Mesodermal cell (in vitro differentiated cells): Measurements from ENCODE around the gene FXYD4.
"Not testable (repeated sequence)": the region's sequence is repeated elsewhere in the genome, so short reads cannot be mapped to it uniquely, and the experiment has no call there.

Source experiments
- H3K27ac ChIP-seq: 2 replicates; pipeline ENCODE4 v1.7.0; 2013; ENCODE audit warnings: mild to moderate bottlenecking, low read depth, low read length, moderate library complexity; ENCODE audit not compliant: severe bottlenecking
- H3K36me3 ChIP-seq: 2 replicates; pipeline ENCODE4 v1.7.1; 2013; ENCODE audit warnings: mild to moderate bottlenecking, low read length, moderate library complexity; ENCODE audit not compliant: control insufficient read depth, insufficient read depth
- H3K4me1 ChIP-seq: one replicate; pipeline ENCODE4 v1.7.1; 2013; ENCODE audit warnings: mild to moderate bottlenecking, low read length; ENCODE audit not compliant: insufficient read depth, control insufficient read depth, poor library complexity, severe bottlenecking
- H3K4me3 ChIP-seq: 2 replicates; pipeline ENCODE4 v1.7.0; 2013; ENCODE audit warnings: low read length, control low read depth, mild to moderate bottlenecking; ENCODE audit not compliant: insufficient read depth, poor library complexity, severe bottlenecking; ENCODE audit errors: extremely low read depth
- H3K9me3 ChIP-seq: 2 replicates; pipeline ENCODE4 v1.7.1; 2013; ENCODE audit warnings: mild to moderate bottlenecking, low read length, moderate library complexity; ENCODE audit not compliant: control insufficient read depth
- WGBS, 2 experiments: methylation state at CpG; one replicate each; pipeline ENCODE4 v1.1.5; 2013; ENCODE audit warnings: missing lambda C conversion rate in 2 of 2; ENCODE audit not compliant: insufficient coverage in 2 of 2; 5-methylcytosine and 5-hydroxymethylcytosine counted together

The FXYD4 gene

DNA sequence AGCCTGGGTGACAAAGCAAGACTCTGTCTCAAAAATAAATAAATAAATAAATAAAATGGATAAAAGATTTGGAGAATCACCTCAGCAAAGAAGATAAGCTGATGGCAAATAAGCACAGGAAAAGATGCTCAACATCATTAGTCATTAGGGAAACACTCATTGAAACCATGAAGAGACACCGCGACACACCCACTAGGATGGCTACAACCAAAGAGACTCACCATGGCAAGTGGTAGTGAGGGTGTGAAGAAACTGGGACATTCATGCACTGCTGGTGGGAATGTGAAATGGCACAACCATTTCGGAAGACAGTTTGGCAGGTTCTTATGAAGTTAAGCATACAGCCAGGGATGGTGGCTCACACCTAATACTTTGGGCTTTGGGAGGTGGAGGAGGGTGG lies 37.8 kb upstream of the FXYD4 start:
- Histone ChIP-seq H3K4me3 (no peak overlapping the region), H3K27ac (no peak overlapping the region), H3K4me1 (peaks cover 6% of the 10 kb centered on the region), H3K36me3 (no peaks in the 10 kb centered on the region), H3K9me3 (no peaks in the 10 kb centered on the region)
- 100% methylated on average over 1 of the region's 3 CpGs for WGBS, 2 experiments

DNA sequence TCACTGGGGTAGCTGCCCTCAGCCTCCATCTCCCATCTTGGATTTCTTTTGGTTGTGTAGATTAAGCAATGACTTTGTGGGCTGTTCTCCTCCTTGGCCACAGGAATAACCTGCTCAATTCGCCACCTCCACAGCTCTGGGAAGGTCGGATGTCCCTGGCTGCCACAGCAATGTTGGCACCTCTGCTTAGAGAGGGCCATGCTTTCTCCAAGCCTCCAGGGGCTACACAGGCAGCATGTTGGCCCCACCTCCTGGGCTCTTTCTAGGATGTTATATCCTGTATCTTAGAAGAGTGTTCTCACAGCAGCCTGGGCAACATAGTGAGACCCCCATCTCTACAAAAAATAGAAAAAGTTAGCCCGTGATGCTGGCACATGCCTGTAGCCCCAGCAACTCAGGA lies 35.4 kb upstream of the FXYD4 start:
- Histone ChIP-seq H3K27ac (no peak overlapping the region), H3K4me3 (no peak overlapping the region)

DNA sequence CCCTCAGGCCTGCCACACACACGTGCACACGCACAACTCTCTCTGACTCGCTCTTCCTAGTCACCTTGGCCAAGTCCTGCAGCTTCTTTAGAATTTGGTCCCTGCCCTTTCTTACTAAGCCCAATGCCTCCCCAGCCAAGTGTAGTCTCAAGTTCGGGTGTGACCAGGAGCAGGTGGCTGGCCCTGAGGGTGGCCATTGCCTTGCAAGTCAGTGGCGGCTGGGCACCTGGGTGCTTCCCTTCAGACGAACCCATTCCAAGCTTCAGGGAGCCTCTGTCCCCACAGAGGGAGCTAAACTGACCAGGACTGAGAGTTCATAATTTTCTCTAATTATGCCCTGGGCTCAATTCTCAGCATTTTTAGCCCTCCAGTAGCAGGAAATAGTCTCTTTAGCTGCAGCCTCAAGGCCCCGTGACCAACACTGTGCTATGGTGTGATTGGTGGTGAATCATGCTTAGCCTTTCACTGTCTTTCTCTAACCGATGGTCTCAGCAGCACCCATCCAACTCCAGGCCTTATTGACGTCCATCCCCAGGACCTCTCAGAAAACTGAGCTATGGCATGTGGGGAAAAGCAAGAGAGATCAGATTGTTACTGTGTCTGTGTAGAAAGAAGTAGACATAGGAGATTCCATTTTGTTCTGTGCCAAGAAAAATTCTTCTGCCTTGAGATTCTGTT lies 34.7 kb upstream of the FXYD4 start:
- Histone ChIP-seq H3K9me3 (no peaks in the 10 kb centered on the region), H3K27ac (no peak overlapping the region), H3K36me3 (no peaks in the 10 kb centered on the region), H3K4me3 (no peak overlapping the region), H3K4me1 (peaks cover 6% of the 10 kb centered on the region)
- WGBS, 2 experiments: 94 to 95% methylated on average over 6 of the region's 9 CpGs

More for the DNA sequence above, 35.4 kb upstream of the FXYD4 start:
- no peaks in the 10 kb centered on the region for H3K9me3 ChIP-seq
- H3K36me3 ChIP-seq: no peaks in the 10 kb centered on the region
- WGBS, 2 experiments: 75 to 79% methylated on average over 1 to 3 of the region's 3 CpGs
- H3K4me1 ChIP-seq: peaks cover 6% of the 10 kb centered on the region

DNA sequence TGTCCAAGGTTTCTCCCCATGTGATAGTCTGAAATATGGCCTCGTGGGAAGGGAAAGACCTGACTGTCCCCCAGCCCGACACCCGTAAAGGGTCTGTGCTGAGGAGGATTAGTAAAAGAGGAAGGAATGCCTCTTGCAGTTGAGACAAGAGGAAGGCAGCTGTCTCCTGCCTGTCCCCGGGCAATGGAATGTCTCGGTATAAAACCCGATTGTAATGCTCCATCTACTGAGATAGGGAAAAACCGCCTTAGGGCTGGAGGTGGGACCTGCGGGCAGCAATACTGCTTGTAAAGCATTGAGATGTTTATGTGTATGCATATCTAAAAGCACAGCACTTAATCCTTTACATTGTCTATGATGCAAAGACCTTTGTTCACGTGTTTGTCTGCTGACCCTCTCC lies 33.9 kb upstream of the FXYD4 start:
- WGBS, 2 experiments: 22 to 28% methylated on average over 3 to 4 of the region's 9 CpGs
- not testable (repeated sequence) for H3K4me1 ChIP-seq, H3K4me3 ChIP-seq, H3K27ac ChIP-seq, H3K9me3 ChIP-seq, H3K36me3 ChIP-seq

DNA sequence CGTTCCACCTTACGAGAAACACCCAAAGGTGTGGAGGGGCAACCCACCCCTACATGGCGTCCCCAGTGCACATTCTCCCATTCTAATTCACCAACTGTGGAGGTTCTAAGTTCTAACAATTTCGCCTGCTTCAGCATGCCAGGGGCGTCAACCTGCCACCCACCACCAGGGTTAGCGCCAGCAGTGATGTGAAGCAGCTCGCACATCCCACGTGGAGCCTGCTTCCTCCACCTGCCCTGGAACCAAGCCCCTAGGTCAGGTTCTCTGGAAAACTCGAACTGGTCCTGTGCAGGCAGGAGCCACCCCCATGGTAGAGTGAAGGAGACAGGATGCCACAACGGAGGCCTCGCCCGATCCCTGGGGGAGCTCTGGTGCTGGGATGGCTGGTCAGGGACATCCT lies 33.3 kb upstream of the FXYD4 start:
- no peak overlapping the region for H3K27ac ChIP-seq
- 86 to 87% methylated on average over 7 to 11 of the region's 12 CpGs for WGBS, 2 experiments
- no peak overlapping the region for H3K4me3 ChIP-seq
- no peaks in the 10 kb centered on the region for H3K9me3 ChIP-seq
- no peaks in the 10 kb centered on the region for H3K36me3 ChIP-seq
- H3K4me1 ChIP-seq: peaks cover 6% of the 10 kb centered on the region

DNA sequence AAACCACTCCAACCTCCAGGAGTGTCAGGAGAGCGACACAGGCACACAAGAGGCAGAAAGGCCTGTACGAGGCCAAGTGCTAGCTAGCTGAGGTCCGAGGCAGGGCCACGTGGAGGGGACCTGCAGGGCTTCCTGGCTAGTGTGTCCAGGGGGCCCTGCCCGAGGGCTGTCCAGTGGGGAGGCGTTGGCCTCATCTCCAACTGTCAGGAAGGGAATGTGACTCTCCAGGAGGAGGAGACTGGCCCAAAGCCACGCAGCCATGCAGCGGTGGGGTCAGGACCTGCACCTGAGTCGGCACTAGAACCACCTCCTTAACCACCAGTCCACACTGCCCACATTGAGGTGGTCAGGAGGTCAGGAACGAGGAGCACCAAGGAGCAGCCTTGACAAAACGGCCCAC lies 32.3 kb upstream of the FXYD4 start:
- WGBS, 2 experiments: 86 to 90% methylated on average over 9 to 10 of the region's 11 CpGs
- no peaks in the 10 kb centered on the region for H3K9me3 ChIP-seq
- H3K27ac ChIP-seq: no peak overlapping the region
- H3K4me3 ChIP-seq: no peak overlapping the region
- no peaks in the 10 kb centered on the region for H3K36me3 ChIP-seq
- H3K4me1 ChIP-seq: peaks cover 6% of the 10 kb centered on the region

DNA sequence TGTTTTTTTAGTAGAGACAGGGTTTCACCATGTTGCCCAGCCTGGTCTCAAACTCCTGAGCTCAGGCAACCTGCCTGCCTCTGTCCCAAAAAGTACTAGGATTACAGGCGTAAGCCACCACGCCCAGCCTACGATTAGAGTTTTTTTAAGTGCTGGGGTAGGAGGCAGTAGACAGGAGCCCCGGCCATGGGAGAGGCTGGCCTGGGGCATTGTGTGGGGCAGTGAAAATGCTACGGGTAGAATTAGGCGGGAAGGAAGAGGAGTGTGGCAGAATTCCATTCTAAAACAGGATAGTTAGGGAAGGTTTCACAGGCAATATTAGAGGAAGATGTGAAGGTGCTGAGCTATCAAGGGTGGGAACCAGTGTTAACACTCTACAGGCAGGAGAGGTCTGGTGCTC lies 31.3 kb upstream of the FXYD4 start:
- 79 to 90% methylated on average over 6 of the region's 6 CpGs for WGBS, 2 experiments
- Histone ChIP-seq H3K4me3 (no peak overlapping the region), H3K9me3 (no peaks in the 10 kb centered on the region), H3K27ac (no peak overlapping the region), H3K4me1 (peaks cover 6% of the 10 kb centered on the region), H3K36me3 (no peaks in the 10 kb centered on the region)

DNA sequence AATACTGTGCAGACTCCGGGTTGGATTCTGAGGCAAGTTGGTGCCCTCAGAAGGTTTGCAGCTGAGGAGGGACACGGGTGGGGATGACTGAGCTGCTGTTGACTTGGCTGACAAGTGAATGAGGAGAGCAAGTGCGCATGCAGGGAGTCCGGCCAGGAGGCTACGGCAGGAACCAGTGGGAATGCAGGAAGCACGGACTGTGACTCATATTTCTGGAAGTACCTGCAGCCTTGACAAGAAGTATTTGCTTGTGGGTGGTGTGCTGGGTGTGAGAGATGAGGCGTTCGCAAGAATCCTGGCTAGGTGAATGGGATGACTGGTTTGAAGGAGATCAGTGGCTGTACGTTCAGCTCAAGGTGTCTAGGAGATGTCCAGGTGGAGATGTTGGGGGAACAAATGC lies 30.8 kb upstream of the FXYD4 start:
- no peaks in the 10 kb centered on the region for H3K9me3 ChIP-seq
- H3K4me3 ChIP-seq: no peak overlapping the region
- peaks cover 6% of the 10 kb centered on the region for H3K4me1 ChIP-seq
- H3K27ac ChIP-seq: no peak overlapping the region
- 91 to 92% methylated on average over 9 of the region's 9 CpGs for WGBS, 2 experiments
- no peaks in the 10 kb centered on the region for H3K36me3 ChIP-seq

DNA sequence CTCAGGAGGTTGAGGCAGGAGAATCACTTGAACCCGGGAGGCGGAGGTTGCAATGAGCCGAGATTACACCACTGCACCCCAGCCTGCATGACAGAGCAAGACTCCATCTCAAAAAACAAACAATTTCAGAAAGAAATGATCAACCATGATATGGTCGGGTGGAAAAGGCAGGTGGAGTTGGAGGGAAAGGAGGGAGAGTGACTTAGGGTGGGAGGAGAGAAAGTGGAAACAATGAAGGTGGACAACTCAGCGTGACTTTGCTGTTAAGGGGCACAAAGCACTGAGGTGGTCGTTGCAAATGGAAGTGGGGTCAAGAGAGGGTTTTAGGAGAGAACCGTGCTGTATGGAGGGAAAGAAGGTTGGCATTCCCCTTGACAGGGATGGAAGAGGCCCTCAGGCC lies 30.0 kb upstream of the FXYD4 start:
- Histone ChIP-seq H3K4me1 (peaks cover 6% of the 10 kb centered on the region), H3K27ac (no peak overlapping the region), H3K36me3 (no peaks in the 10 kb centered on the region), H3K9me3 (no peaks in the 10 kb centered on the region), H3K4me3 (no peak overlapping the region)
- 87 to 94% methylated on average over 3 to 5 of the region's 7 CpGs for WGBS, 2 experiments

DNA sequence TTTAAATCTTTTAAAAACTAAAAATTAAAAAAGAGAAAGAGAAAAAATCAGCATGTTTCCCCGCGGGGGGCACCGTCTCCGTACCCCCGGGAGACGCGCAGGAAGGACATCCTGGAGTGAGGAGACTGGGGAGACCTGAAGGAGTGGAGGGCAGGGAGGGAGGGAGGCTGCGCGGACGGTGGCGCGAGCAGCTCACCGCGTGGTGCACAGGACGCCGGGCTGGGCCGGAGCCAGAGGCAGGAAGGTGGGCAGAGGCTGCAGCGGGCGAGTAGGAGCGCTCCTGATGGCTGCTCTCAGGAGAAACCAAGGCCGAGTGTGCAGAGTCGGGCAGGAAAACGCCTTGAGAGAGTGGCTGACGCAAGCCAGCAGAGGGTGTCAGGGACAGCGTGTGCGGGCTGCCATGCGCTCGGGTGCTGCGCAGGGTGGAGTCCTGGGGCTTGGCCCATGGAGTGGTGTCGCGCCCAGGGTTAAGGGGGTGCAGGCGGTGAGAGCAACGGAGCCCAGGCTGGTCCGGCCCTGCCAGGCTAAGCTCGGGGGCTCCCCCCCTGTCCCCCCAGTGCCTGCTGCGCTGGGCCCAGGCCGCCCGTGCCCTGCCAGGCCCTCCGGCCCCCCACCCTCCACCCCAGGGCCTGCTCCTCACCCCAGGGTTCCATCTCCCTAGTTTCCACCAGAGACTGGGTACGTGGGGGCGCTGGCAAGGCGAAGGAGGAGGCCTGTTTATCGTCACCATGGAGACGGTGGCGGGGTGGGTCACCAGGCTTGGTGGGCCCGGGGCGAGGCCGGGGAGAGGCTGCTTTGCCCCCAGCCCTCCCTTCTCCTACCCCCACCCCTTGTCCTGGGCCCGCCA lies 28.9 kb upstream of the FXYD4 start:
- Histone ChIP-seq H3K4me3 (no peak overlapping the region), H3K27ac (no peak overlapping the region), H3K4me1 (no peaks in the 10 kb centered on the region), H3K9me3 (no peaks in the 10 kb centered on the region), H3K36me3 (no peaks in the 10 kb centered on the region)
- WGBS, 2 experiments: 93% methylated on average over 28 to 44 of the region's 49 CpGs

DNA sequence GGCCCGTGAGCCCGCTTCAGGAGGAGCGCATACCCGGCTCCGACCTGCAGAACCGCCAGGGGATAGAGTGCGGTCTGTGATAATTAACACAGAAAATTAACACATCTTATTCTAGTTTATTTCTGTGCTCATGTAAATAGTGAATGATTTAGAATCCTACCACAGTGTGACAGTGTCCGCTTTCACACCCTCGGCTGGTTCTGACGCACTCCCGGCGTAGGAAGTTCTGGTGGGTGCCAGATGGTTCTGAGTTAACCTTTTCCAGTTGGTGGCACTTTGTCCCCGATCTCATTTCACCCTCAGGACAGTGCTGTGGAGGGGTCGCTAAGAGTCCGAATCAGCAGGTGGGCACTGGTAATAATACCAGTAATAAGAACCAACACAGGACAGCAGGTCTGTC lies 28.3 kb upstream of the FXYD4 start:
- no peak overlapping the region for H3K27ac ChIP-seq
- no peaks in the 10 kb centered on the region for H3K4me1 ChIP-seq
- no peak overlapping the region for H3K4me3 ChIP-seq
- WGBS, 2 experiments: 92% methylated on average over 5 of the region's 15 CpGs; no CpG with 5 or more reads in 1 of the 2 experiments
- no peaks in the 10 kb centered on the region for H3K36me3 ChIP-seq
- H3K9me3 ChIP-seq: no peaks in the 10 kb centered on the region
